ACC112 (cell line): ENCODE results near the gene PHF23.
A peak's percentile ranks its signal among the peaks of the same experiment; 100 is the strongest.
"Not testable (repeated sequence)": the region's sequence is repeated elsewhere in the genome, so short reads cannot be mapped to it uniquely, and the experiment has no call there.

Experiments used
- H2AFZ ChIP-seq: fragments of 200-600 bp; sonication (generic); one replicate; pipeline ENCODE4 v1.6.0; 2017; ENCODE audit warnings: antibody characterized with exemption, low read length; ENCODE audit not compliant: unreplicated experiment
- H3K27ac ChIP-seq: fragments of 200-600 bp; sonication (generic); 2 replicates; pipeline ENCODE4 v1.5.1; 2014; ENCODE audit warnings: low read depth, mild to moderate bottlenecking, antibody characterized with exemption, low read length, moderate library complexity
- H3K27me3 ChIP-seq: fragments of 200-600 bp; sonication (generic); 2 replicates; pipeline ENCODE4 v1.6.1; 2014; ENCODE audit warnings: mild to moderate bottlenecking, antibody characterized with exemption, low read length, moderate library complexity, mixed read lengths; ENCODE audit not compliant: insufficient read depth
- H3K36me3 ChIP-seq: fragments of 200-600 bp; sonication (generic); 2 replicates; pipeline ENCODE4 v1.6.1; 2016; ENCODE audit warnings: mild to moderate bottlenecking, antibody characterized with exemption, low read length, moderate library complexity, mixed read lengths; ENCODE audit not compliant: insufficient read depth
- H3K4me1 ChIP-seq: fragments of 200-600 bp; sonication (generic); one replicate; pipeline ENCODE4 v1.6.1; 2016; ENCODE audit warnings: low read length, mixed read lengths; ENCODE audit not compliant: insufficient read depth, unreplicated experiment, control insufficient read depth
- H3K4me3 ChIP-seq: fragments of 200-600 bp; sonication (generic); 2 replicates; pipeline ENCODE4 v1.5.1; 2014; ENCODE audit warnings: mild to moderate bottlenecking, low read depth, low read length
- H3K79me2 ChIP-seq: fragments of 200-600 bp; sonication (generic); one replicate; pipeline ENCODE4 v1.6.0; 2016; ENCODE audit warnings: low read length; ENCODE audit not compliant: control insufficient read depth, unreplicated experiment, insufficient read depth

Gene PHF23

GRCh38 chr17:7246779-7247178 lies 7.5 kb upstream of the PHF23 start:
- Histone ChIP-seq H2AFZ (no peak overlapping the region), H3K27me3 (no peaks in the 10 kb centered on the region), H3K4me1 (peaks cover 22% of the 10 kb centered on the region), H3K4me3 (no peak overlapping the region), H3K36me3 (peaks cover 2% of the 10 kb centered on the region; the same call in 1 of the 2 replicates), H3K79me2 (peaks cover 51% of the 10 kb centered on the region), H3K27ac (no peak overlapping the region)

GRCh38 chr17:7243838-7244237 lies 4.6 kb upstream of the PHF23 start:
- not testable (repeated sequence) for H2AFZ ChIP-seq, H3K27me3 ChIP-seq, H3K4me3 ChIP-seq
- H3K79me2 ChIP-seq: peaks cover 50% of the 10 kb centered on the region
- H3K4me1 ChIP-seq: peaks cover 23% of the 10 kb centered on the region
- H3K36me3 ChIP-seq: peaks cover 14% of the 10 kb centered on the region; the same call in 1 of the 2 replicates
- H3K27ac ChIP-seq: peak overlapping the region; percentile 96; the same call in 1 of the 2 replicates

- Histone ChIP-seq H3K27me3 (no peaks in the 10 kb centered on the region), H3K79me2 (peaks cover 50% of the 10 kb centered on the region), H3K36me3 (peaks cover 14% of the 10 kb centered on the region; the same call in 1 of the 2 replicates), H2AFZ (no peak overlapping the region), H3K27ac (peak overlapping the region; percentile 96), H3K4me1 (peaks cover 21% of the 10 kb centered on the region), H3K4me3 (peak overlapping the region; percentile 91)
Observed at GRCh38 chr17:7243453-7243729, 4.1 kb upstream of the PHF23 start.

- H2AFZ ChIP-seq: peak overlapping the region; percentile 71
- H3K4me3 ChIP-seq: peak overlapping the region; percentile 91
- H3K27me3 ChIP-seq: no peaks in the 10 kb centered on the region
- H3K36me3 ChIP-seq: peaks cover 14% of the 10 kb centered on the region; the same call in 1 of the 2 replicates
- peaks cover 46% of the 10 kb centered on the region for H3K79me2 ChIP-seq
- peaks cover 21% of the 10 kb centered on the region for H3K4me1 ChIP-seq
- peak overlapping the region; percentile 96 for H3K27ac ChIP-seq
Observed at GRCh38 chr17:7242717-7243452, 3.6 kb upstream of the PHF23 start.

GRCh38 chr17:7241783-7242716 lies 2.8 kb upstream of the PHF23 start, which contains the start of gene GABARAP:
GABARAP (minus strand) TSS chr17:7242449; CDS start chr17:7242330, 119 bp downstream.
- H3K4me3 ChIP-seq: peak within 1 kb of the TSS; percentile 91
- peaks cover 18% of the 10 kb centered on the region; the same call in 1 of the 2 replicates for H3K36me3 ChIP-seq
- H3K27me3 ChIP-seq: no peaks in the 10 kb centered on the region
- H2AFZ ChIP-seq: peak within 1 kb of the TSS; percentile 78
- peaks cover 25% of the 10 kb centered on the region for H3K4me1 ChIP-seq
- peak within 1 kb of the TSS; percentile 96 for H3K27ac ChIP-seq
- H3K79me2 ChIP-seq: peaks cover 45% of the 10 kb centered on the region

GRCh38 chr17:7241090-7241733 lies 2.0 kb upstream of the PHF23 start:
- H3K36me3 ChIP-seq: peaks cover 18% of the 10 kb centered on the region; the same call in 1 of the 2 replicates
- H3K27me3 ChIP-seq: no peaks in the 10 kb centered on the region
- H3K79me2 ChIP-seq: peaks cover 48% of the 10 kb centered on the region
- no peak overlapping the region for H2AFZ ChIP-seq
- H3K27ac ChIP-seq: peak overlapping the region; percentile 96
- H3K4me3 ChIP-seq: peak overlapping the region; percentile 91
- H3K4me1 ChIP-seq: peaks cover 27% of the 10 kb centered on the region

- Histone ChIP-seq H3K4me3 (peak overlapping the region; percentile 91), H3K27ac (peak overlapping the region; percentile 96; the same call in 1 of the 2 replicates), H3K4me1 (peaks cover 35% of the 10 kb centered on the region), H3K36me3 (peaks cover 20% of the 10 kb centered on the region; the same call in 1 of the 2 replicates), H2AFZ (no peak overlapping the region), H3K79me2 (peaks cover 55% of the 10 kb centered on the region), H3K27me3 (no peaks in the 10 kb centered on the region)
Observed at GRCh38 chr17:7240375-7240774, 1.1 kb upstream of the PHF23 start.

GRCh38 chr17:7238420-7239090 lies 702 bp downstream of the PHF23 start:
- Histone ChIP-seq H3K27ac (peak overlapping the region; percentile 77), H3K79me2 (peaks cover 66% of the 10 kb centered on the region), H3K4me3 (peak overlapping the region; percentile 97), H3K4me1 (peaks cover 42% of the 10 kb centered on the region), H2AFZ (no peak overlapping the region), H3K27me3 (no peaks in the 10 kb centered on the region), H3K36me3 (peaks cover 22% of the 10 kb centered on the region; the same call in 1 of the 2 replicates)

GRCh38 chr17:7237761-7238419 lies 1.4 kb downstream of the PHF23 start:
- peaks cover 22% of the 10 kb centered on the region; the same call in 1 of the 2 replicates for H3K36me3 ChIP-seq
- H3K79me2 ChIP-seq: peaks cover 72% of the 10 kb centered on the region
- H3K4me3 ChIP-seq: peak overlapping the region; percentile 97
- peaks cover 39% of the 10 kb centered on the region for H3K4me1 ChIP-seq
- H2AFZ ChIP-seq: no peak overlapping the region
- no peaks in the 10 kb centered on the region for H3K27me3 ChIP-seq
- peak overlapping the region; percentile 77 for H3K27ac ChIP-seq
